GM06990 (cell line): ENCODE results near the gene PFN2.

Source experiments
- DNase-seq: peaks from one replicate; pipeline ENCODE4 v3.0.0-alpha.2; 2011; ENCODE audit not compliant: insufficient read length; ENCODE audit errors: extremely low read depth
- H3K27me3 ChIP-seq: replicated peaks from 2 replicates; pipeline ENCODE4 v1.6.0; 2011; ENCODE audit warnings: low read length; ENCODE audit not compliant: control insufficient read depth, insufficient read depth
- H3K36me3 ChIP-seq: 2 replicates; pipeline ENCODE4 v1.5.1; 2011; ENCODE audit warnings: low read length; ENCODE audit not compliant: control insufficient read depth, insufficient read depth
- H3K4me3 ChIP-seq: replicated peaks from 2 replicates; pipeline ENCODE4 v1.5.1; 2011; ENCODE audit warnings: low read depth, mild to moderate bottlenecking, control low read depth, low read length
- CTCF ChIP-seq: IDR thresholded peaks from 2 replicates; pipeline ENCODE4 v1.5.1; 2011; ENCODE audit warnings: low read length, control low read depth, mild to moderate bottlenecking, inconsistent platforms; ENCODE audit not compliant: insufficient read depth, poor library complexity, severe bottlenecking

PFN2 gene

GRCh38 chr3:149970716-149971402 lies at the start of gene PFN2:
Gene PFN2, minus strand, starts transcription at chr3:149970895. Its CDS starts 39 bp downstream, at chr3:149970856.
- peak; percentile 79 for DNase-seq

GRCh38 chr3:150015901-150016300 lies 45.2 kb upstream of the PFN2 start:
- H3K36me3 ChIP-seq, result no peaks in the 10 kb centered on the region
- no peak overlapping the region for H3K4me3 ChIP-seq
- DNase-seq, result no peak
- TF ChIP-seq CTCF, result no peak
- H3K27me3 ChIP-seq, result no peaks in the 10 kb centered on the region

More at GRCh38 chr3:149970716-149971402, at the start of gene PFN2:
- Histone ChIP-seq H3K36me3 (no peaks in the 10 kb centered on the region), H3K27me3 (no peaks in the 10 kb centered on the region; the same call in 1 of the 2 replicates), H3K4me3 (peak within 1 kb of the TSS; percentile 63)
- no peak for TF ChIP-seq CTCF

- no peaks in the 10 kb centered on the region for H3K36me3 ChIP-seq
- no peaks in the 10 kb centered on the region for H3K27me3 ChIP-seq
- H3K4me3 ChIP-seq, result no peak overlapping the region
- no peak for TF ChIP-seq CTCF
- DNase-seq, result no peak
Measured at GRCh38 chr3:150014782-150015181, 44.1 kb upstream of the PFN2 start.

GRCh38 chr3:150013801-150014200 lies 43.1 kb upstream of the PFN2 start:
- no peaks in the 10 kb centered on the region for H3K36me3 ChIP-seq
- no peak for TF ChIP-seq CTCF

GRCh38 chr3:150006794-150007193 lies 36.1 kb upstream of the PFN2 start:
- H3K36me3 ChIP-seq, result no peaks in the 10 kb centered on the region
- DNase-seq, result no peak
- TF ChIP-seq CTCF, result no peak
- no peaks in the 10 kb centered on the region for H3K27me3 ChIP-seq
- no peak overlapping the region for H3K4me3 ChIP-seq

More at GRCh38 chr3:150013801-150014200, 43.1 kb upstream of the PFN2 start:
- DNase-seq, result no peak
- Histone ChIP-seq H3K27me3 (no peaks in the 10 kb centered on the region), H3K4me3 (no peak overlapping the region)
